K562 (cell line): ENCODE data around the gene SLC32A1. TPM values are rescaled to one million over a fixed set of nuclear protein-coding genes. Genes with fewer than 3 reads are reported as not detected.

Experiments
- ATAC-seq: fragments of 200-7000 bp; cut with Tn5 transposase; 3 replicates; pipeline ENCODE4 v1.9.1; 2020; ENCODE audit warnings: moderate library complexity
- BruUV-seq: library from RNA; stranded (reverse); fragments of 400-500 nt; replicated peaks from 2 replicates; lab custom pipeline; 2021; lab: Mats Ljungman, UMichigan
- CTCF ChIA-PET: fragments of 300-600 bp; formaldehyde crosslinking; extraction: SDS; loops from one replicate; lab custom pipeline; 2021; ENCODE audit warnings: low intra/inter-chr PET ratio; lab: Yijun Ruan, JAX
- POLR2A ChIA-PET: fragments of 300-600, 350-650 bp; sonication (Branson Sonifier 250); formaldehyde crosslinking; extraction: SDS; loops from one replicate; lab custom pipeline; 2021; ENCODE audit warnings: antibody characterized with exemption, inconsistent platforms; lab: Yijun Ruan, JAX
- DNase-seq, 4 experiments: peaks; one replicate each; pipeline versions ENCODE4 v3.0.0 to v3.0.0-alpha.2; 2011 to 2018; ENCODE audit warnings: low spot score in 3 of 4, mixed read lengths in 3 of 4; ENCODE audit errors: extremely low read depth in 1 of 4
- FAIRE-seq: peaks from 2 replicates; lab custom pipeline; 2011; peaks lifted over from hg19 to GRCh38; lab: Jason Lieb, UNC
- H2AFZ ChIP-seq: 2 replicates; pipeline ENCODE4 v1.6.0; 2011; ENCODE audit warnings: low read depth, low read length, control low read depth, inconsistent platforms
- H3K27ac ChIP-seq: fragments of 200-600 bp; 3 replicates; pipeline ENCODE4 v1.8.0; 2011; ENCODE audit warnings: low read depth, mild to moderate bottlenecking, control low read depth, inconsistent platforms, low read length, moderate library complexity, mixed read lengths; ENCODE audit errors: extremely low read depth
- H3K27me3 ChIP-seq, 2 experiments: fragments of 300-600 bp in 1 of 2; 2 replicates in 1 of 2; 3 replicates in 1 of 2; pipeline versions ENCODE4 v1.6.0 to v1.8.0; 2011; ENCODE audit warnings: inconsistent platforms in 2 of 2, low read length in 2 of 2, mild to moderate bottlenecking in 1 of 2, mixed read lengths in 1 of 2, moderate library complexity in 1 of 2; ENCODE audit not compliant: control insufficient read depth in 2 of 2, insufficient read depth in 2 of 2
- H3K36me3 ChIP-seq: fragments of 300-600 bp; 3 replicates; pipeline ENCODE4 v1.8.0; 2011; ENCODE audit warnings: mild to moderate bottlenecking, low read length, inconsistent platforms; ENCODE audit not compliant: control insufficient read depth, insufficient read depth
- H3K4me1 ChIP-seq, 2 experiments: fragments of 200-600 bp in 1 of 2; replicated peaks in 1 of 2; 2 replicates in 1 of 2; 3 replicates in 1 of 2; pipeline versions ENCODE4 v1.5.1 to v1.8.0; 2011; ENCODE audit warnings: inconsistent platforms in 2 of 2, low read length in 2 of 2, mild to moderate bottlenecking in 1 of 2, mixed read lengths in 1 of 2, moderate library complexity in 1 of 2; ENCODE audit not compliant: control insufficient read depth in 2 of 2, insufficient read depth in 2 of 2
- H3K4me2 ChIP-seq: 2 replicates; pipeline ENCODE4 v1.6.1; 2011; ENCODE audit warnings: low read length, control low read depth, inconsistent platforms, mixed read lengths; ENCODE audit not compliant: insufficient read depth
- H3K4me3 ChIP-seq: fragments of 200-600 bp; sonication (generic), shearing (Covaris generic); 2 replicates; pipeline ENCODE4 v1.5.1; 2016; ENCODE audit warnings: control low read depth, inconsistent platforms
- H3K79me2 ChIP-seq: fragments of 200-600 bp; 3 replicates; pipeline ENCODE4 v1.8.0; 2011; ENCODE audit warnings: low read length, inconsistent platforms; ENCODE audit not compliant: control insufficient read depth, insufficient read depth
- H3K9ac ChIP-seq, 2 experiments: 2 replicates each; pipeline versions ENCODE4 v1.6.0 to v1.6.1; 2011; ENCODE audit warnings: low read depth in 2 of 2, low read length in 2 of 2, control low read depth in 1 of 2, inconsistent platforms in 1 of 2, mild to moderate bottlenecking in 1 of 2, mixed read lengths in 1 of 2; ENCODE audit not compliant: insufficient read depth in 1 of 2
- H3K9me1 ChIP-seq: one replicate; pipeline ENCODE4 v1.6.0; 2011; ENCODE audit warnings: inconsistent platforms, mild to moderate bottlenecking, low read length, moderate library complexity; ENCODE audit not compliant: control insufficient read depth, insufficient read depth
- H3K9me3 ChIP-seq: replicated peaks from 2 replicates; pipeline ENCODE4 v1.5.1; 2011; ENCODE audit warnings: low read depth, low read length, inconsistent platforms; ENCODE audit not compliant: control insufficient read depth, insufficient read depth
- H4K20me1 ChIP-seq: replicated peaks from 2 replicates; pipeline ENCODE4 v1.6.1; 2011; ENCODE audit warnings: low read length, inconsistent platforms, mixed read lengths; ENCODE audit not compliant: control insufficient read depth, insufficient read depth
- BRD4 ChIP-seq: fragments of 200-600 bp; sonication (generic); IDR thresholded peaks from 2 replicates; pipeline ENCODE4 v1.6.1; 2017; ENCODE audit warnings: inconsistent platforms
- GTF2F1 ChIP-seq: IDR thresholded peaks from 2 replicates; pipeline ENCODE4 v1.6.1; 2011; ENCODE audit warnings: low read depth, low read length, improper control_type of control experiment
- NCOR1 ChIP-seq: fragments of 450-650 bp; IDR thresholded peaks from 2 replicates; pipeline ENCODE4 v1.6.1; 2016; ENCODE audit warnings: mild to moderate bottlenecking, moderate library complexity
- PRDM10 ChIP-seq: fragments of 450-650 bp; IDR thresholded peaks from 2 replicates; pipeline ENCODE4 v1.6.1; 2018; ENCODE audit not compliant: partially characterized antibody
- SMAD4 ChIP-seq: fragments of 250-450 bp; sonication (Bioruptor Pico); conservative IDR thresholded peaks from 2 replicates; pipeline ENCODE4 v1.8.0; 2021; ENCODE audit warnings: inconsistent platforms, mild to moderate bottlenecking, moderate library complexity
- THRA ChIP-seq: fragments of 450-650 bp; IDR thresholded peaks from 2 replicates; pipeline ENCODE4 v1.6.1; 2017; ENCODE audit warnings: mild to moderate bottlenecking, moderate library complexity
- YY1 ChIP-seq, 3 experiments: IDR thresholded peaks; 2 replicates each; pipeline ENCODE4 v1.6.1; 2011; ENCODE audit warnings: low read length in 2 of 3, mild to moderate bottlenecking in 2 of 3, moderate library complexity in 2 of 3, borderline replicate concordance in 1 of 3, control low read depth in 1 of 3, low read depth in 1 of 3; ENCODE audit not compliant: insufficient read depth in 3 of 3, insufficient replicate concordance in 2 of 3, control insufficient read depth in 1 of 3, insufficient read length in 1 of 3; ENCODE audit errors: extremely low read depth in 1 of 3
- ZNF175 ChIP-seq: fragments of 200-800 bp; sonication (Bioruptor generic); IDR thresholded peaks from 2 replicates; pipeline ENCODE4 v1.6.1; 2016; ENCODE audit warnings: low read depth, mild to moderate bottlenecking, missing genetic modification characterization, missing compliant biosample characterization
- ZNF76 ChIP-seq: fragments of 250-450 bp; sonication (Bioruptor Pico); IDR thresholded peaks from 2 replicates; pipeline ENCODE4 v1.4.0; 2020; ENCODE audit warnings: mild to moderate bottlenecking, moderate library complexity, borderline replicate concordance
- WGBS: fragments of 100-300 bp; shearing (Covaris generic); methylation state at CpG from one replicate; pipeline ENCODE4 v1.1.6; 2016; ENCODE audit warnings: low coverage, mixed read lengths; ENCODE audit not compliant: insufficient coverage; ENCODE audit errors: missing lambda C conversion rate; 5-methylcytosine and 5-hydroxymethylcytosine counted together
- in situ Hi-C: fragments of 300-500 bp; cut with MboI; formaldehyde crosslinking; loops from 4 replicates; pipeline ENCODE4 v1.15.0; 2018; ENCODE audit warnings: inconsistent platforms, mixed read lengths
- intact Hi-C: fragments of 100-400 bp; cut with micrococcal nuclease; formaldehyde crosslinking; loops from 2 replicates; pipeline ENCODE4 v1.14.2; 2022
- polyA plus RNA-seq, 8 experiments: library from polyadenylated mRNA; depleted of rRNA in 4 of 8; stranded (reverse) in 5 of 8; unstranded in 3 of 8; fragments of >200 nt; fragmentation: Nextera tagmentation in 2 of 8; fragmentation: Illumina TruSeq in 1 of 8; extraction: Ambion mirVana in 2 of 8; extraction: Trizol in 1 of 8; gene quantifications; 2 replicates each; pipeline versions ENCODE4 v1.2.1 to v1.2.3, GENCODE V29; 2011 to 2014; ENCODE audit warnings: inconsistent platforms in 1 of 8, missing spikeins in 1 of 8
- total RNA-seq, 7 experiments: library from RNA; depleted of rRNA in 6 of 7; stranded (reverse); fragments of >200 nt in 6 of 7; fragmentation: Illumina TruSeq in 2 of 7; extraction: Trizol in 2 of 7; gene quantifications; 2 replicates each; pipeline versions ENCODE4 v1.2.1 to v1.2.3, GENCODE V29; 2011 to 2021; ENCODE audit warnings: low replicate concordance in 1 of 7

Gene SLC32A1
- total and polyA plus RNA-seq, 9 of the 15 experiments (the other 6 are each of a cell fraction or from before 2014, with no cell fraction given): not detected

- no peak for ATAC-seq
- WGBS: under 1% methylated on average over 15 of the region's 15 CpGs
Measured at GRCh38 chr20:38698541-38698940, 25.7 kb upstream of the SLC32A1 start.

GRCh38 chr20:38700141-38700540 is 24.1 kb upstream of the SLC32A1 start:
- ATAC-seq (no peak), FAIRE-seq (no peak), DNase-seq (peak in 2 of 4 experiments; percentile 40)

More at GRCh38 chr20:38698541-38698940, 25.7 kb upstream of the SLC32A1 start:
- peaks cover 2% of the 10 kb centered on the region for H3K9me1 ChIP-seq
- no peak overlapping the region for H2AFZ ChIP-seq
- H3K27me3 ChIP-seq: peaks cover 57 to 74% of the 10 kb centered on the region in 2 experiments
- ChIA-PET CTCF (no interaction called here), POLR2A (interaction anchor here (0.6 to 0.9 kb wide), 2 partner anchors 13 to 518 kb away, joined by 3 to 5 read pairs; no protein-coding TSS in a partner anchor)
- H3K4me2 ChIP-seq: no peak overlapping the region
- no peak overlapping the region for H3K27ac ChIP-seq
- H3K4me1 ChIP-seq: peaks cover under 1 to 3% of the 10 kb centered on the region in 2 experiments; a peak in 1 of 5 replicates
- in situ Hi-C loops (no loop called here), intact Hi-C loops (no loop called here)
- no TSS peak for BruUV-seq
- no peaks in the 10 kb centered on the region for H3K36me3 ChIP-seq
- H3K4me3 ChIP-seq: no peak overlapping the region
- H3K9me3 ChIP-seq: no peaks in the 10 kb centered on the region
- no peaks in the 10 kb centered on the region for H3K79me2 ChIP-seq
- no peak for TF ChIP-seq GTF2F1
- peak in 1 of 3 experiments; percentile 0 for TF ChIP-seq YY1 (IDR thresholded peaks at IDR 0.05; ENCODE audit: borderline replicate concordance in 1 of 3, control insufficient read depth in 1 of 3, extremely low read depth in 1 of 3, insufficient read depth in 3 of 3, insufficient read length in 1 of 3, insufficient replicate concordance in 2 of 3, low read depth in 1 of 3, low read length in 2 of 3)
- no peak overlapping the region for H3K9ac ChIP-seq
- H4K20me1 ChIP-seq: 0 out of 2 replicates have a peak, but pooled peaks cover 11% of the 10 kb centered on the region
- no peak for DNase-seq
- FAIRE-seq: no peak

More at GRCh38 chr20:38700141-38700540, 24.1 kb upstream of the SLC32A1 start:
- no TSS peak for BruUV-seq
- H3K9me3 ChIP-seq: no peaks in the 10 kb centered on the region
- peaks cover 2% of the 10 kb centered on the region for H3K9me1 ChIP-seq
- ChIA-PET POLR2A (no interaction called here), CTCF (no interaction called here)
- no peaks in the 10 kb centered on the region for H3K4me1 ChIP-seq
- no peak overlapping the region for H3K9ac ChIP-seq
- no peaks in the 10 kb centered on the region for H3K36me3 ChIP-seq
- no peak overlapping the region for H2AFZ ChIP-seq
- H3K27ac ChIP-seq: no peak overlapping the region
- no peak overlapping the region for H3K4me2 ChIP-seq
- H3K27me3 ChIP-seq: peaks cover 57 to 84% of the 10 kb centered on the region in 2 experiments
- 0% methylated on average over 4 of the region's 4 CpGs for WGBS
- TF ChIP-seq NCOR1 (no peak), THRA (no peak), SMAD4 (CRISPR knock-in tag) (no peak), PRDM10 (no peak), BRD4 (no peak), ZNF175 (CRISPR knock-in tag) (no peak), ZNF76 (CRISPR knock-in tag) (no peak)
- no peaks in the 10 kb centered on the region for H3K79me2 ChIP-seq
- intact Hi-C loops: no loop called here
- in situ Hi-C loops: no loop called here
- H4K20me1 ChIP-seq: peaks cover 10% of the 10 kb centered on the region; the same call in 1 of the 2 replicates
- H3K4me3 ChIP-seq: no peak overlapping the region
